WTC11 (cell line): ENCODE results near the gene NTRK3. TPM values are rescaled to one million over a fixed set of nuclear protein-coding genes. Genes with fewer than 3 reads are reported as not detected.

Experiments
- ATAC-seq: fragments of 200-7000 bp; cut with Tn5 transposase; 2 replicates; pipeline ENCODE4 v1.10.0; 2021; ENCODE audit warnings: mild to moderate bottlenecking, moderate library complexity
- CTCF ChIA-PET: fragments of 300-600 bp; sonication (Branson Sonifier 250); formaldehyde crosslinking; loops from one replicate; lab custom pipeline; 2021; ENCODE audit warnings: antibody characterized with exemption; lab: Charles Lee
- POLR2A ChIA-PET: fragments of 350-600 bp; sonication (Branson Sonifier 250); formaldehyde crosslinking; loops from one replicate; lab custom pipeline; 2021; ENCODE audit warnings: antibody characterized with exemption; lab: Charles Lee
- DNase-seq: peaks from one replicate; pipeline ENCODE4 v3.0.0; 2021; ENCODE audit warnings: low spot score
- H3K27ac Mint-ChIP-seq: 2 replicates; pipeline ENCODE4 v1.8.0; 2021; ENCODE audit warnings: mixed read lengths
- H3K27me3 Mint-ChIP-seq: 2 replicates; pipeline ENCODE4 v1.8.0; 2021; ENCODE audit warnings: low read depth, mild to moderate bottlenecking, moderate library complexity, mixed read lengths
- H3K36me3 Mint-ChIP-seq: 2 replicates; pipeline ENCODE4 v1.8.0; 2021; ENCODE audit warnings: mixed read lengths
- H3K4me1 Mint-ChIP-seq: 2 replicates; pipeline ENCODE4 v1.8.0; 2022; ENCODE audit warnings: mixed read lengths
- H3K4me3 Mint-ChIP-seq: 2 replicates; pipeline ENCODE4 v1.8.0; 2021; ENCODE audit warnings: mild to moderate bottlenecking, moderate library complexity, mixed read lengths
- H3K9me3 Mint-ChIP-seq: 2 replicates; pipeline ENCODE4 v1.8.0; 2021; ENCODE audit warnings: mixed read lengths
- AR ChIP-seq: fragments of 250-450 bp; sonication (Bioruptor Pico); IDR thresholded peaks from 2 replicates; pipeline ENCODE4 v1.9.0; 2021; ENCODE audit warnings: mild to moderate bottlenecking
- ATF1 ChIP-seq: sonication (generic); formaldehyde crosslinking; IDR thresholded peaks from 2 replicates; pipeline ENCODE4 v1.8.1; 2023; ENCODE audit warnings: mild to moderate bottlenecking, moderate library complexity, missing genetic modification reagents
- E2F4 ChIP-seq: sonication (generic); formaldehyde crosslinking; IDR thresholded peaks from 2 replicates; pipeline ENCODE4 v1.8.1; 2022; ENCODE audit warnings: low read depth, mild to moderate bottlenecking, moderate library complexity, missing genetic modification reagents, borderline replicate concordance
- FOXP1 ChIP-seq: sonication (generic); formaldehyde crosslinking; IDR thresholded peaks from 2 replicates; pipeline ENCODE4 v1.8.0; 2022; ENCODE audit warnings: missing genetic modification reagents, mild to moderate bottlenecking, moderate library complexity, borderline replicate concordance
- GTF2I ChIP-seq: fragments of 250-450 bp; sonication (Bioruptor Pico); conservative IDR thresholded peaks from 2 replicates; pipeline ENCODE4 v1.4.0; 2021; ENCODE audit warnings: mild to moderate bottlenecking
- IRF2 ChIP-seq: sonication (generic); formaldehyde crosslinking; IDR thresholded peaks from 2 replicates; pipeline ENCODE4 v1.8.0; 2022; ENCODE audit warnings: low read depth, missing genetic modification reagents, borderline replicate concordance
- NFATC4 ChIP-seq: fragments of 250-450 bp; sonication (Bioruptor Pico); IDR thresholded peaks from 2 replicates; pipeline ENCODE4 v1.9.0; 2021; ENCODE audit warnings: mild to moderate bottlenecking
- NFE2L1 ChIP-seq: sonication (generic); formaldehyde crosslinking; IDR thresholded peaks from 2 replicates; pipeline ENCODE4 v1.8.1; 2023; ENCODE audit warnings: missing genetic modification reagents
- NFYB ChIP-seq: sonication (generic); formaldehyde crosslinking; conservative IDR thresholded peaks from 2 replicates; pipeline ENCODE4 v1.8.0; 2022; ENCODE audit warnings: low read depth, missing genetic modification reagents
- OVOL2 ChIP-seq: fragments of 250-450 bp; sonication (Bioruptor Pico); IDR thresholded peaks from 2 replicates; pipeline ENCODE4 v1.9.0; 2021; ENCODE audit warnings: mild to moderate bottlenecking, borderline replicate concordance
- SMAD3 ChIP-seq: sonication (generic); formaldehyde crosslinking; IDR thresholded peaks from 2 replicates; pipeline ENCODE4 v1.8.0; 2022; ENCODE audit warnings: missing genetic modification reagents, mild to moderate bottlenecking, borderline replicate concordance
- SP1 ChIP-seq: sonication (generic); formaldehyde crosslinking; conservative IDR thresholded peaks from 2 replicates; pipeline ENCODE4 v1.8.1; 2022; ENCODE audit warnings: missing genetic modification reagents
- TP53 ChIP-seq: sonication (generic); formaldehyde crosslinking; IDR thresholded peaks from 2 replicates; pipeline ENCODE4 v1.8.1; 2023; ENCODE audit warnings: mild to moderate bottlenecking, missing genetic modification reagents
- ZBTB43 ChIP-seq: sonication (generic); formaldehyde crosslinking; IDR thresholded peaks from 2 replicates; pipeline ENCODE4 v1.8.1; 2023; ENCODE audit warnings: mild to moderate bottlenecking, missing genetic modification reagents
- ZNF138 ChIP-seq: sonication (generic); formaldehyde crosslinking; conservative IDR thresholded peaks from 2 replicates; pipeline ENCODE4 v1.8.1; 2022; ENCODE audit warnings: mild to moderate bottlenecking, moderate library complexity, missing genetic modification reagents
- ZNF396 ChIP-seq: fragments of 250-450 bp; sonication (Bioruptor Pico); IDR thresholded peaks from 2 replicates; pipeline ENCODE4 v1.8.0; 2021; ENCODE audit warnings: mild to moderate bottlenecking, moderate library complexity, borderline replicate concordance
- ZNF512 ChIP-seq: sonication (generic); formaldehyde crosslinking; IDR thresholded peaks from 2 replicates; pipeline ENCODE4 v1.8.1; 2022; ENCODE audit warnings: missing genetic modification reagents, borderline replicate concordance
- ZNF671 ChIP-seq: fragments of 250-450 bp; sonication (Bioruptor Pico); IDR thresholded peaks from 2 replicates; pipeline ENCODE4 v1.8.0; 2021; ENCODE audit warnings: mild to moderate bottlenecking
- total RNA-seq: library from RNA; stranded (reverse); gene quantifications from 3 replicates; pipeline ENCODE4 v1.2.3, GENCODE V29; 2021
- TF ChIP-seq, protein P1 (sequence below): sonication (generic); formaldehyde crosslinking; IDR thresholded peaks from 2 replicates; pipeline ENCODE4 v1.8.0; 2023; ENCODE audit warnings: missing genetic modification reagents
- TF ChIP-seq, protein P2 (sequence below): sonication (generic); formaldehyde crosslinking; IDR thresholded peaks from 2 replicates; pipeline ENCODE4 v1.8.0; 2022; ENCODE audit warnings: mild to moderate bottlenecking, missing genetic modification reagents

Gene NTRK3
- total RNA-seq, 1 experiment from 2014 or later, result 12.3 TPM

- H3K4me3 Mint-ChIP-seq, result no peak overlapping the region
- no peak for TF ChIP-seq ZNF138 (CRISPR knock-in tag)
- TF ChIP-seq NFATC4 (CRISPR knock-in tag), result no peak
- no peak for TF ChIP-seq IRF2
- no peak for TF ChIP-seq ZNF396
- no peak for TF ChIP-seq OVOL2
- TF ChIP-seq ZNF671 (CRISPR knock-in tag), result no peak
- TF ChIP-seq, protein P1, sequence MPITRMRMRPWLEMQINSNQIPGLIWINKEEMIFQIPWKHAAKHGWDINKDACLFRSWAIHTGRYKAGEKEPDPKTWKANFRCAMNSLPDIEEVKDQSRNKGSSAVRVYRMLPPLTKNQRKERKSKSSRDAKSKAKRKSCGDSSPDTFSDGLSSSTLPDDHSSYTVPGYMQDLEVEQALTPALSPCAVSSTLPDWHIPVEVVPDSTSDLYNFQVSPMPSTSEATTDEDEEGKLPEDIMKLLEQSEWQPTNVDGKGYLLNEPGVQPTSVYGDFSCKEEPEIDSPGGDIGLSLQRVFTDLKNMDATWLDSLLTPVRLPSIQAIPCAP (CRISPR knock-in tag), result no peak
- TF ChIP-seq ZBTB43 (CRISPR knock-in tag), result no peak
- TF ChIP-seq GTF2I (CRISPR knock-in tag), result no peak
- TF ChIP-seq SP1 (CRISPR knock-in tag), result no peak
- TF ChIP-seq E2F4 (CRISPR knock-in tag), result no peak
- no peak for TF ChIP-seq AR
- TF ChIP-seq, protein P2, sequence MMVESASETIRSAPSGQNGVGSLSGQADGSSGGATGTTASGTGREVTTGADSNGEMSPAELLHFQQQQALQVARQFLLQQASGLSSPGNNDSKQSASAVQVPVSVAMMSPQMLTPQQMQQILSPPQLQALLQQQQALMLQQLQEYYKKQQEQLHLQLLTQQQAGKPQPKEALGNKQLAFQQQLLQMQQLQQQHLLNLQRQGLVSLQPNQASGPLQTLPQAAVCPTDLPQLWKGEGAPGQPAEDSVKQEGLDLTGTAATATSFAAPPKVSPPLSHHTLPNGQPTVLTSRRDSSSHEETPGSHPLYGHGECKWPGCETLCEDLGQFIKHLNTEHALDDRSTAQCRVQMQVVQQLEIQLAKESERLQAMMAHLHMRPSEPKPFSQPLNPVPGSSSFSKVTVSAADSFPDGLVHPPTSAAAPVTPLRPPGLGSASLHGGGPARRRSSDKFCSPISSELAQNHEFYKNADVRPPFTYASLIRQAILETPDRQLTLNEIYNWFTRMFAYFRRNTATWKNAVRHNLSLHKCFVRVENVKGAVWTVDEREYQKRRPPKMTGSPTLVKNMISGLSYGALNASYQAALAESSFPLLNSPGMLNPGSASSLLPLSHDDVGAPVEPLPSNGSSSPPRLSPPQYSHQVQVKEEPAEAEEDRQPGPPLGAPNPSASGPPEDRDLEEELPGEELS (CRISPR knock-in tag), result no peak
- TF ChIP-seq ZNF512, result no peak
- no peak for TF ChIP-seq FOXP1 (CRISPR knock-in tag)
- TF ChIP-seq ATF1 (CRISPR knock-in tag), result no peak
- no peak for TF ChIP-seq NFYB (CRISPR knock-in tag)
- TF ChIP-seq NFE2L1 (CRISPR knock-in tag), result no peak
- TF ChIP-seq SMAD3 (CRISPR knock-in tag), result no peak
- no peak for TF ChIP-seq TP53
- TF ChIP-seq, all 79 proteins: peak for 0
- Mint-ChIP-seq H3K27me3 (no peaks in the 10 kb centered on the region), H3K36me3 (peaks cover 13% of the 10 kb centered on the region), H3K9me3 (peaks cover 19% of the 10 kb centered on the region), H3K27ac (no peak overlapping the region), H3K4me1 (peaks cover 6% of the 10 kb centered on the region)
- ChIA-PET CTCF (no interaction called here), POLR2A (no interaction called here)
- ATAC-seq (no peak), DNase-seq (no peak)
Measured at GRCh38 chr15:88140398-88140797, 116.1 kb downstream of the NTRK3 start.
